Panc1 (cell line): ENCODE data around the gene ALPP.

ENCODE experiments used
- SIN3A ChIP-seq: IDR thresholded peaks from 2 replicates; pipeline ENCODE4 v1.6.1; 2012; ENCODE audit warnings: low read depth, mild to moderate bottlenecking, low read length, moderate library complexity, borderline replicate concordance; ENCODE audit not compliant: insufficient read depth
- TF ChIP-seq, protein P1 (sequence below): fragments of 450-650 bp; IDR thresholded peaks from 2 replicates; pipeline ENCODE4 v1.5.1; 2017; ENCODE audit warnings: mild to moderate bottlenecking

DNA sequence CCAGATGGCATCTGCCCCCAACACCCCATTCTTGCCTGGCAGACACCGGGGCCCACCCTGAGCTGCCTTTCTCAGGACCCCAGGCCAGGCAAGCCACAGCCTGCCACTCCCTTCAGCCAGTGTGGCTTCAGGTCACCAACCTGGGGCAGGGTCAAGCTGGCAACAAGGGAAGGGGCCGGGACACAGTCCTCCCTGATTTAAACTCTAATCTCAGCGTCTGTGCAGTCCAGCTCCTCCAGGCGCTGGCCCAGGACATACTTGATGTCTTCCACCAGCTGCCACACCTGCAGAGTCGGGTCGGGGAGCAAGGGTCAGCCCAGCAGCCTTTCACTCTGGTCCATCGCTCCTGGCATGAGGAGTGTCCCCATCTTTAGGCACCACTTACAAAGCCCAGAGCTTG, 29.0 kb upstream of the ALPP start:
- TF ChIP-seq, protein P1, sequence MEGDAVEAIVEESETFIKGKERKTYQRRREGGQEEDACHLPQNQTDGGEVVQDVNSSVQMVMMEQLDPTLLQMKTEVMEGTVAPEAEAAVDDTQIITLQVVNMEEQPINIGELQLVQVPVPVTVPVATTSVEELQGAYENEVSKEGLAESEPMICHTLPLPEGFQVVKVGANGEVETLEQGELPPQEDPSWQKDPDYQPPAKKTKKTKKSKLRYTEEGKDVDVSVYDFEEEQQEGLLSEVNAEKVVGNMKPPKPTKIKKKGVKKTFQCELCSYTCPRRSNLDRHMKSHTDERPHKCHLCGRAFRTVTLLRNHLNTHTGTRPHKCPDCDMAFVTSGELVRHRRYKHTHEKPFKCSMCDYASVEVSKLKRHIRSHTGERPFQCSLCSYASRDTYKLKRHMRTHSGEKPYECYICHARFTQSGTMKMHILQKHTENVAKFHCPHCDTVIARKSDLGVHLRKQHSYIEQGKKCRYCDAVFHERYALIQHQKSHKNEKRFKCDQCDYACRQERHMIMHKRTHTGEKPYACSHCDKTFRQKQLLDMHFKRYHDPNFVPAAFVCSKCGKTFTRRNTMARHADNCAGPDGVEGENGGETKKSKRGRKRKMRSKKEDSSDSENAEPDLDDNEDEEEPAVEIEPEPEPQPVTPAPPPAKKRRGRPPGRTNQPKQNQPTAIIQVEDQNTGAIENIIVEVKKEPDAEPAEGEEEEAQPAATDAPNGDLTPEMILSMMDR: no peak
- no peak for TF ChIP-seq SIN3A
